Mammary epithelial cell (primary cell): ENCODE results near the gene SP110.

Source experiments
- CTCF ChIP-seq, 2 donors: IDR thresholded peaks in 1 of 2; conservative IDR thresholded peaks in 1 of 2; 2 replicates each; pipeline ENCODE4 v1.5.1; 2011 to 2012; ENCODE audit warnings: inconsistent platforms in 2 of 2, low read length in 2 of 2, mild to moderate bottlenecking in 2 of 2, control low read depth in 1 of 2, low read depth in 1 of 2; ENCODE audit not compliant: insufficient read depth in 1 of 2; ENCODE audit errors: extremely low read depth in 1 of 2
- EZH2 ChIP-seq: IDR thresholded peaks from 2 replicates; pipeline ENCODE4 v1.6.1; 2012; ENCODE audit warnings: low read length, inconsistent platforms, borderline replicate concordance

DNA sequence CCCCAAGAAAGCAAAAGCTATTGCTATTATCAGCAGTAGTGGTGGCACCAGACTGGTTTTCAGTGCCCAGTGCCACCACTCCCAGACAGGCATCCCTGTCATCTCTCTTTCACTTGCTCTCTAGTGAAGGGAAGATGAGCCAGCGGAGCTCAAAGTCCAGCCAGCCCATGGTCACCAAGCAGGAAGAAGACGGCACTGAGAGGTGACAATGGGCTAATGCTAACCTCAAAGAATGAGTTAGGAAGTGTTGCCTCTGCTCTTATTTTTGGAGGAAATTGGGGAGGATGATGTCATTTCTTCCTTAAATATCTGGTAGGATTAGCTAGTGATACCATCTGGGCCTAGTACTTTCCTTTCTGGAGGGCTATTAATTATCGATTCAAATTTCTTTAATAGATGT, 7.4 kb upstream of the SP110 start:
- TF ChIP-seq CTCF (conservative IDR thresholded peaks at IDR 0.05 in 1 of 2, IDR thresholded peaks at IDR 0.05 in 1 of 2; ENCODE audit: extremely low read depth in 1 of 2, insufficient read depth in 1 of 2, low read depth in 1 of 2, low read length in 2 of 2) (no peak), EZH2 (no peak)
